SK-N-SH treated with all-trans-retinoic acid at 6 μM for 48 hours (cell line): Measurements from ENCODE around the gene TANGO6.

Source experiments
- ESRRG ChIP-seq: fragments of 250-450 bp; sonication (Bioruptor Pico); IDR thresholded peaks from 2 replicates; pipeline ENCODE4 v1.6.1; 2021; ENCODE audit warnings: mild to moderate bottlenecking
- PATZ1 ChIP-seq: fragments of 250-450 bp; sonication (Bioruptor Pico); IDR thresholded peaks from 2 replicates; pipeline ENCODE4 v1.8.0; 2020; ENCODE audit warnings: mild to moderate bottlenecking, moderate library complexity, borderline replicate concordance
- PPARA ChIP-seq: fragments of 250-450 bp; sonication (Bioruptor Pico); IDR thresholded peaks from 2 replicates; pipeline ENCODE4 v1.5.0; 2020; ENCODE audit warnings: mild to moderate bottlenecking, borderline replicate concordance
- SNAI2 ChIP-seq: fragments of 250-450 bp; sonication (Bioruptor Pico); IDR thresholded peaks from 2 replicates; pipeline ENCODE4 v1.5.0; 2020; ENCODE audit warnings: mild to moderate bottlenecking, moderate library complexity
- TCF4 ChIP-seq: fragments of 250-450 bp; sonication (Bioruptor Pico); IDR thresholded peaks from 2 replicates; pipeline ENCODE4 v1.8.0; 2021; ENCODE audit warnings: mild to moderate bottlenecking, moderate library complexity, borderline replicate concordance
- ZFP3 ChIP-seq: fragments of 250-450 bp; sonication (Bioruptor Pico); IDR thresholded peaks from 2 replicates; pipeline ENCODE4 v1.5.0; 2020; ENCODE audit warnings: mild to moderate bottlenecking, moderate library complexity
- ZFP30 ChIP-seq: fragments of 450-650 bp; formaldehyde crosslinking; IDR thresholded peaks from 2 replicates; pipeline ENCODE4 v1.5.0; 2022; ENCODE audit warnings: mild to moderate bottlenecking, moderate library complexity

- TF ChIP-seq SNAI2 (CRISPR knock-in tag) (no peak), TCF4 (CRISPR knock-in tag) (no peak), ZFP3 (CRISPR knock-in tag) (no peak), PATZ1 (CRISPR knock-in tag) (no peak), ESRRG (no peak), PPARA (CRISPR knock-in tag) (no peak), ZFP30 (CRISPR knock-in tag) (no peak)
Measured at GRCh38 chr16:68954911-68955635, 111.7 kb downstream of the TANGO6 start.
